ENCODE data around the gene SLC9A7. TPM values are rescaled to one million over a fixed set of nuclear protein-coding genes. Genes with fewer than 3 reads are reported as not detected.

The SLC9A7 gene
- total and polyA plus RNA-seq, 2 of the 13 experiments (the other 11 are each of a cell fraction or from before 2014, with no cell fraction given), result 5.8 to 7.2 TPM

DNA sequence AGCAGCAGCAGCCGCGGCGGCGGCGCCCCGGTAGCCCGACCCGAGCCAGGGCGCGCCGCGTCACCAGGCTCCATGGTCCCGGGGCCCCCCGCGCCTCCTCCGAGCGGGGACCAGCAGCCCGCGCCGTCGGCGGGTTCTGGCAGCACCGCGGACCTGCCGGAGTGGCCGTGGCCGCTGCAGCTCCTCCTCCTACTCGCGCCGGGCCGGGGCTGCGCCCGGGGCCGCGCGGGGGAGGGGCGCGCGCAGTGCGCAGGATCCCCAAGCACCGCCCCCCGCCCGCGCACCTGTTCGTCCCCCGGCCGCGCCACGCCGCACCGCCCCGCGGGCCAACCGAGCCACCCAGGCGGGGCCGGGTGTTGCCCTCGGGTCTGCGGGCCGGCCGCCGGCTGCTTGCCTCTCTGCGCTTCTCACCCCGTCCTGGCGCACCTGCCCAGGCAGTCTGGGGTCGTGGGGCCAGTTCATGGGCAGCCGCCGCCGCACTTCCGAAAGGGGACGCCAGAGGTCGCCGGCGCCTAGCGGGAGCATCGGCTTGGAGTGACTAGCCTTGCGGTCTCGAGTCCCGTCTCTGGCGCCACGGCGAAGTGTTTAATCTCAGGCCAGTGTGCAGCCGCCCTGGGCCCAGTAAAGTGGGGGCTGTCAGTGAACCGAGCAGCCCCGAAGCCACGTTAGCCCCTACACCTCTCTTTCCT lies at the start of gene SLC9A7 (continued):
- TF ChIP-seq PHF21A (CRISPR knock-in tag; IDR thresholded peaks at IDR 0.05) (no peak), ZNF550 (CRISPR knock-in tag; IDR thresholded peaks at IDR 0.05; ENCODE audit: borderline replicate concordance) (0 out of 2 replicates have a peak, but pooled peaks have one; percentile 43), ASH2L (IDR thresholded peaks at IDR 0.05; ENCODE audit: insufficient read length, low read depth, low read length) (peak; percentile 37), MXI1 (IDR thresholded peaks at IDR 0.05; ENCODE audit: borderline replicate concordance, low read depth, low read length) (0 out of 3 replicates have a peak, but pooled peaks have one; percentile 19), RBFOX2 (IDR thresholded peaks at IDR 0.05; ENCODE audit: low read depth, low read length) (peak; percentile 52; the same call in 1 of the 2 replicates), NONO (IDR thresholded peaks at IDR 0.05) (no peak), NONO (CRISPR knock-in tag; conservative IDR thresholded peaks at IDR 0.05) (0 out of 2 replicates have a peak, but pooled peaks have one; percentile 39), ZNF777 (CRISPR knock-in tag; IDR thresholded peaks at IDR 0.05) (peak; percentile 90), HNRNPLL (IDR thresholded peaks at IDR 0.05; ENCODE audit: low read depth, low read length, poor library complexity, severe bottlenecking) (peak; percentile 55), GABPB1 (CRISPR knock-in tag; IDR thresholded peaks at IDR 0.05) (peak; percentile 38; the same call in 1 of the 2 replicates), ZNF33B (CRISPR knock-in tag; IDR thresholded peaks at IDR 0.05) (no peak), FOXA3 (CRISPR knock-in tag; IDR thresholded peaks at IDR 0.05) (peak; percentile 22; the same call in 1 of the 2 replicates)
- TF ChIP-seq, protein P1, sequence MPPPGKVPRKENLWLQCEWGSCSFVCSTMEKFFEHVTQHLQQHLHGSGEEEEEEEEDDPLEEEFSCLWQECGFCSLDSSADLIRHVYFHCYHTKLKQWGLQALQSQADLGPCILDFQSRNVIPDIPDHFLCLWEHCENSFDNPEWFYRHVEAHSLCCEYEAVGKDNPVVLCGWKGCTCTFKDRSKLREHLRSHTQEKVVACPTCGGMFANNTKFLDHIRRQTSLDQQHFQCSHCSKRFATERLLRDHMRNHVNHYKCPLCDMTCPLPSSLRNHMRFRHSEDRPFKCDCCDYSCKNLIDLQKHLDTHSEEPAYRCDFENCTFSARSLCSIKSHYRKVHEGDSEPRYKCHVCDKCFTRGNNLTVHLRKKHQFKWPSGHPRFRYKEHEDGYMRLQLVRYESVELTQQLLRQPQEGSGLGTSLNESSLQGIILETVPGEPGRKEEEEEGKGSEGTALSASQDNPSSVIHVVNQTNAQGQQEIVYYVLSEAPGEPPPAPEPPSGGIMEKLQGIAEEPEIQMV (CRISPR knock-in tag; IDR thresholded peaks at IDR 0.05; ENCODE audit: low read depth), result 0 out of 2 replicates have a peak, but pooled peaks have one; percentile 16

All from HepG2 (cell line).